NCI-H187 treated with DMSO at 0.1 percent for 48 hours (cell line): ENCODE data around the gene TMEM182.
A peak's percentile ranks its signal among the peaks of the same experiment; 100 is the strongest.

ENCODE experiments used
- DNase-seq: peaks from one replicate; lab custom pipeline; 2025; lab: John Stamatoyannopoulos, UW

Gene TMEM182

DNA sequence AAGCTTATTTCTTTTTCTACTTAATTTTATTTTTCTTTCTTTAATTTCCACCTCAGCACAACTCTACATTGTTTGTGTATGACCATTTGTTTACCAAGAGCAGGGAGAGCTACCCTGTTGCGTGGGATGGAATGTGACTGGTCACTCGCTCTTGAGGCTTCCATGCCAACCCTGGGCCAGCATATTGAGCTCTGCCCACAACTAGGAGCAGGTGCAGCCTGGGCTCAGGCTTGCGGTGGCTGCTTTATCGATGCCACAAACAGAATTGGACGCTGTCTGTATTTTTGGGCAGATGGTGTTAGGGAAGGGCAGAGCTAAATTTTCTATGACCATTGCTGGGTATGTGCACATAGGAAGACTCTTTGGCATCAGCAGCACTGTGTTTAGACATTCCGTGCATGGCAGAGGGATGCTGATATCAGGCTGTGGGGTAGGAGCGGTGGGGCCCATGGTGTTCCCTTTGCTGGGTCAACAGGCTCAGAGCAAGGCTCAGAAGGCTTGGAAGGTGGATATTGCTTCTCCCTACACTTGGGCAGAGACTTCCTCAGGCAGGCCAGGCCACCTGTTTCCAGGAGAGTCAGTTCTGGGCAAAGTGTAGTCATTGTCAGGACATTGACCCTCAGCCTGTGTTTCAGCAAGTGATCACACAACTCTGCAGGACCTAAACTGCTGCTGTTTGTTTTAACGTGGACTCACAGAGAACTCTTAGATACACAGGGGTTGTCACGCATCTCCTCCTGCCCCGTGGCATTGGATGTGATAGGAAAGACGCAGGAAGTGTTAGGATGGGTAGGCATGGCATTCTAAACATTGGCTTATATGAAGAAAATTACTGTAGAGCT, 40.2 kb downstream of the TMEM182 start:
- no peak for DNase-seq

- DNase-seq: no peak
These were observed 41.4 kb downstream of the TMEM182 start for GRCh38 chr2:102803041-102803896.

DNA sequence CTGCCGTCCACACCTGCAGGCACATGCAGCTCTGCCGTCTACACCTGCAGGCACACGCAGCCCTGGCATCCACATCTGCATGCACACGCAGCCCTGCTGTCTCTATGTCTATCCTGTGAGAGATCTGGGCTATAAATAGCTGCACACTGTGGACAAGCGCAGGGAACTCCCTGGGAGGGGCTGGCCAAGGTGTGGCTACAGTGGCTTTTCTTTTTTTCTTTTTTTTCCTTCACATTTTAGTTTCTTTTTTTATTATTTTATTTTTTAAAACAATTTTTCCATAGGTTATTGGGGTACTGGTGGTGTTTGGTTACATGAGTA, 42.0 kb downstream of the TMEM182 start:
- DNase-seq: no peak

DNA sequence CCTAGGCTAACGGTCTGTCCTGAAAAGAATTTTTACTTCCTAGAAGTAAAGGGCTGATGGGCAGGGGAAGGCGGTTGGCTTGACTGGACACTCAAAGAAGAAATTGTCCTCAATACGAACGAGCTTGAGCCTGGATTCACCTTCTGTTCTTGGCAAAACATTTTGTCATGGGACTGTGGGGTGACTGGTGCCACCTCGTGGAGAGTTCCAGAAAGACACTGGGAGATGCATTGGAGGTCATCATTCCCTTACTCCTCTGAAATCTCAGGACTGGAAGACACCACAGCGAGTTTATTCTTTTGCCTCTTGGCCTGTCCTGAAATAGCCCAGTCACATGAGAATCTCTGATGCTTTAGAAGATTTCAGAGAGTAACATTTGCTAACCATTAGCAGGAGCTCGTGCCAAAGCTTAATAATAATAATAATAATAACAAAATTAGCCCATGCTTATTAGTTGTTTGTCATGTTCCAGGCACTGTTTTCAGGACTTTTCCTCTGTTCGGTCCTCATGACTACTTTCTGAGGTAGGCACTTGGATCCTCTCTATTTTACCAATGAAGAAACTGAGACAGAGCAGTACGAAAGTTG, 44.5 kb downstream of the TMEM182 start:
- DNase-seq: no peak

- no peak for DNase-seq
These were observed 47.7 kb downstream of the TMEM182 start for GRCh38 chr2:102809291-102810189.

GRCh38 chr2:102815285-102815684, 53.5 kb downstream of the TMEM182 start:
- no peak for DNase-seq

- peak; percentile 11 for DNase-seq
These were observed 65.1 kb downstream of the TMEM182 start for GRCh38 chr2:102826904-102827303.

DNA sequence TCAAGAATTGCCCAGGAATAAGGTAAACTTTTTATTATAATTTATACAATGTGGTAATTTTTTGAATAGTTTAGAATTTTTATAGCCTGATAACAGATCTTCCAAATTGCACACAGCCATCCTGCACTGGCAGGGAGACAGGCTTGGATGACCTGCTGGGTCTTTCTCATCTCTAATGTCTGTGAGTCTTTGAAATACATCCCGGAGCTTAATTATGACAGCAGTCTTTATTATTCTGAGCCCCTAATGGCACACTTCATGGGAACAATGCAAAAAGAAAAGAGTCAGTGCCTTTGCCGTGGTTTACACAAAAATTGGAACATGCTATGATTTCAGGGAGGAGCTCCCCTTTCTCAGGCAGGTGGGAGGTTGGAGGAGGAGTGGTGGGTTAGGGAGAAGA, 71.0 kb downstream of the TMEM182 start:
- DNase-seq: no peak

DNA sequence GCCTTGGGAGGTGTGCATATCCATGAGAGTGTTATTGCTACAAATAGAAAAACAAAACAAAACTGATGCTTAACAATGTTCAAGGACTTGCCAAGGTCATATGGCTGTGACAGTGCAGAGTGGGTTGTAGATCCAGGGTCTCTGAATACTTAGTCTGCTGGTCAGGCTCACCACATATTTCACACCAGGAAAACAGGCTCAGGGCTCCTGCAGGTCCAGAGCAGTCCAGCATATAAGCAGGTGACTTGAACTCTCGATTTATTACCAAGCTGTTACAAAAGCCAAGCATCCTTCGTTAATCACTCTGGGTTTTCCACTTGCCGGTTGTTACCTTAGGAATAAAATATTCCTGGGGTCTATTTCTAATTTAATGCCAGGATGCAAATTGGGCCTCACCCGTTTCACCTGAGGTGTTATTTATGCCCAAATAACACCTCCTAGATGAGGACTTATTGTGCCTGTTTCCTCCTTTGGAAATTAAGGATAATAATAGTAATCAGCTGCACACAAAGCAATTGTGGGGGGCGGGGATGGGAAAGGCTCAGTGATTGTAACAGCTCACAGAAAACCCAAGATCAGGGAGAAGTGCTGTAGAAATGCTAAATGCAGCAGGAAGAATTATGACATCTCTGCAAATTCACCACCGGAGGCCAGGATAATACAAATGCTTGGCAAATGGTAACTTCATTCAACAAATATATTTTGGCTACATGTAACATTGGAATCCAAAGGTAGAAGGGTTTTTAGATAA, 72.9 kb downstream of the TMEM182 start:
- no peak for DNase-seq

- no peak for DNase-seq
These were observed 75.9 kb downstream of the TMEM182 start for GRCh38 chr2:102837626-102838198.

- no peak for DNase-seq
These were observed 78.0 kb downstream of the TMEM182 start for GRCh38 chr2:102839668-102840388.

- DNase-seq: no peak
These were observed 79.4 kb downstream of the TMEM182 start for GRCh38 chr2:102841107-102841840.

DNA sequence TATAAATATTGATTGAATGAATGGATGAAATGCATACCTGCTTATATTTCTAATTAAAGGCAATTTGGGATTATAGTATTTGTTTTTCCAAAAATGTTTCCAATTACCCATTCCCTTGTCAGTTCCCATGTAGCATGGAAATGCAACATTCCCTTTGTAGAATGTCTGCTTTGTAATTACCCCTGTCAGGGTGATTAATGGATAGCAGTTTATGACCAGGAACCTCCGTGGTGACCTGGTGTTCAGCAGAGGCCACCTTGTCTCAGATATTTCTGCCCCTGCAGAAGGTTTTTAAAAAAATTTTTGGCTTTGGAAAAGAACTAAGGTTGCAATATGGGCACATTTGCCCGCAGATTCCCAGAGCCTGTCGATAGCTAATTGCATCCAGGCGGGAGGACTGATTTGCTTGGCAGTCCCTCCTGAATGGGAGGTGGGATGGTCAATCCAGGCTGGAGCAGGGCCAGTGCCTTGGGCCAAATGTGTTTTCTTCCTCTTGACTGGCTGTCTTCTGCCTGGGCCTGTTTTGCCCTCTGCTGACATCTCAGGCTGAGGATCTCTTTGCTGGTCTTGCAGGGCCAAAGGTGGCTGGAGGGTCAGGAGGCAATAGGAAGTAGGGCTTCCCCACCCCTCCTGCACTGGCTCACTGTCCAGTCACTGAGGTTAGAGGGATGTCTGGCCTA, 82.1 kb downstream of the TMEM182 start:
- DNase-seq: no peak

DNA sequence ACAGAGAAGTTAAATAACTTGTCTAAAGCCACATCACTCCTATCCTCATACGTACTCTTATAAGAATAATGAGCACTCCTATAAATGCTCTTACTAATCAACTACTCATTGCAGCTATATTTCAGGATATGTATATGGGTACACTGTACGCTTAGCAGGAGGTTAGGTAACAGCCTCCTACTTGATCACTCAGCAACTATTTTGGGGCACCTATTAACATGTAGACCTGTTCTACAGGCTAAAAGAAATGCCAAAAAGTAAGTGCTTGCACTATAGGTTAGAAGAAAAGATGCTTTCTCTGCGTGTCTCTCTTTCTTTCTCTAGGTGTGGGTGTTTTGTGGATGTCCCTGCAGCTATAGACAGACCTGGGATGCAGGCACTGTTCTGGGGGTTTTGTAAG, 83.1 kb downstream of the TMEM182 start:
- DNase-seq: no peak

GRCh38 chr2:102848366-102848839, 86.6 kb downstream of the TMEM182 start:
- no peak for DNase-seq

GRCh38 chr2:102850888-102851287, 89.1 kb downstream of the TMEM182 start:
- no peak for DNase-seq

- DNase-seq: no peak
These were observed 91.0 kb downstream of the TMEM182 start for GRCh38 chr2:102852867-102853266.
